DND-41 (cell line): ENCODE results near the gene MSRB3.

Experiments
- ATAC-seq: fragments of 200-7000 bp; cut with Tn5 transposase; 3 replicates; pipeline ENCODE4 v1.9.1; 2021; ENCODE audit warnings: low read depth; ENCODE audit not compliant: insufficient read depth
- DNase-seq: peaks from one replicate; pipeline ENCODE4 v3.0.0-alpha.2; 2020
- H2AFZ ChIP-seq: 2 replicates; pipeline ENCODE4 v1.6.0; 2012; ENCODE audit warnings: low read depth, low read length
- H3K27ac ChIP-seq: 2 replicates; pipeline ENCODE4 v1.5.1; 2012; ENCODE audit warnings: low read length, inconsistent platforms
- H3K27me3 ChIP-seq: fragments of 200-600 bp; sonication (generic); 2 replicates; pipeline ENCODE4 v1.6.0; 2012; ENCODE audit warnings: low read length, mild to moderate bottlenecking, inconsistent platforms; ENCODE audit not compliant: insufficient read depth, poor library complexity
- H3K36me3 ChIP-seq: 2 replicates; pipeline ENCODE4 v1.5.1; 2012; ENCODE audit warnings: low read length, inconsistent platforms; ENCODE audit not compliant: insufficient read depth
- H3K4me1 ChIP-seq: 2 replicates; pipeline ENCODE4 v1.5.1; 2012; ENCODE audit warnings: mild to moderate bottlenecking, low read length; ENCODE audit not compliant: insufficient read depth
- H3K4me2 ChIP-seq: 2 replicates; pipeline ENCODE4 v1.6.0; 2012; ENCODE audit warnings: mild to moderate bottlenecking, moderate library complexity, low read length, inconsistent platforms; ENCODE audit not compliant: insufficient read depth
- H3K4me3 ChIP-seq, 2 experiments: fragments of 200-600 bp in 1 of 2; shearing (Covaris generic) in 1 of 2; 2 replicates each; pipeline ENCODE4 v1.5.1; 2012 to 2016; ENCODE audit warnings: inconsistent platforms in 2 of 2, low read length in 2 of 2, mild to moderate bottlenecking in 2 of 2, low read depth in 1 of 2, moderate library complexity in 1 of 2
- H3K79me2 ChIP-seq: 2 replicates; pipeline ENCODE4 v1.6.0; 2012; ENCODE audit warnings: low read length, inconsistent platforms; ENCODE audit not compliant: insufficient read depth
- H3K9ac ChIP-seq: 2 replicates; pipeline ENCODE4 v1.6.0; 2012; ENCODE audit warnings: low read depth, mild to moderate bottlenecking, inconsistent platforms, low read length, moderate library complexity
- H3K9me3 ChIP-seq: 2 replicates; pipeline ENCODE4 v1.5.1; 2012; ENCODE audit warnings: low read length, moderate library complexity, mild to moderate bottlenecking, inconsistent platforms; ENCODE audit not compliant: insufficient read depth, severe bottlenecking
- H4K20me1 ChIP-seq: 2 replicates; pipeline ENCODE4 v1.6.0; 2012; ENCODE audit warnings: low read length; ENCODE audit not compliant: insufficient read depth
- EZH2 ChIP-seq: IDR thresholded peaks from 3 replicates; pipeline ENCODE4 v1.6.1; 2012; ENCODE audit warnings: borderline replicate concordance, low read depth, mild to moderate bottlenecking, moderate library complexity, low read length, inconsistent platforms; ENCODE audit not compliant: severe bottlenecking
- TF ChIP-seq, protein P1 (sequence below): IDR thresholded peaks from 2 replicates; pipeline ENCODE4 v1.5.1; 2012; ENCODE audit warnings: borderline replicate concordance, low read length, moderate library complexity, mild to moderate bottlenecking; ENCODE audit not compliant: poor library complexity, severe bottlenecking; ENCODE audit errors: extremely low read depth

MSRB3 gene

DNA sequence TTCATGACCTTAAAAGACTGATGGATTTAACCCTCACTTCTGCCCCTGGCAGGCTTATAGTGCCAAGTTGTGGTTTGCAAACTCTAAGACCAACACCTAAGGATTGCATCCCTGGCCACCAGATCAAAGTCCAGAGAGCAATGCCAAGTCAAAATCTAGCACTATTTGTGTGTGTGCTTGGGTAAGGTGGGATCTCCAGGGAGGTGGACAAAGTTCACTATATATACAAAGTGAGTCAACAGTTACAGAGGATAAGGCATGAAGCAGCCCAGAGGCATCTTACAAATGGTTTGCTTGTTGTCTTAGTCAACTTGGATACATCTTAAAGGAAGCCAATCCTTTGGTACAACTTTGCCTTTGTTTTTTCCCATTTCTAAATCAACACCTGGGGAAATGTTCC is 137.3 kb downstream of the MSRB3 start:
- Histone ChIP-seq H3K4me3 (no peak overlapping the region), H3K9ac (no peak overlapping the region), H3K36me3 (no peaks in the 10 kb centered on the region; the same call in 1 of the 2 replicates), H3K9me3 (peaks cover 5% of the 10 kb centered on the region), H4K20me1 (no peaks in the 10 kb centered on the region), H3K4me2 (no peak overlapping the region), H3K79me2 (no peaks in the 10 kb centered on the region), H3K4me1 (no peaks in the 10 kb centered on the region), H3K27ac (no peak overlapping the region), H3K27me3 (no peaks in the 10 kb centered on the region), H2AFZ (no peak overlapping the region)
- DNase-seq, result no peak
- TF ChIP-seq, protein P1, sequence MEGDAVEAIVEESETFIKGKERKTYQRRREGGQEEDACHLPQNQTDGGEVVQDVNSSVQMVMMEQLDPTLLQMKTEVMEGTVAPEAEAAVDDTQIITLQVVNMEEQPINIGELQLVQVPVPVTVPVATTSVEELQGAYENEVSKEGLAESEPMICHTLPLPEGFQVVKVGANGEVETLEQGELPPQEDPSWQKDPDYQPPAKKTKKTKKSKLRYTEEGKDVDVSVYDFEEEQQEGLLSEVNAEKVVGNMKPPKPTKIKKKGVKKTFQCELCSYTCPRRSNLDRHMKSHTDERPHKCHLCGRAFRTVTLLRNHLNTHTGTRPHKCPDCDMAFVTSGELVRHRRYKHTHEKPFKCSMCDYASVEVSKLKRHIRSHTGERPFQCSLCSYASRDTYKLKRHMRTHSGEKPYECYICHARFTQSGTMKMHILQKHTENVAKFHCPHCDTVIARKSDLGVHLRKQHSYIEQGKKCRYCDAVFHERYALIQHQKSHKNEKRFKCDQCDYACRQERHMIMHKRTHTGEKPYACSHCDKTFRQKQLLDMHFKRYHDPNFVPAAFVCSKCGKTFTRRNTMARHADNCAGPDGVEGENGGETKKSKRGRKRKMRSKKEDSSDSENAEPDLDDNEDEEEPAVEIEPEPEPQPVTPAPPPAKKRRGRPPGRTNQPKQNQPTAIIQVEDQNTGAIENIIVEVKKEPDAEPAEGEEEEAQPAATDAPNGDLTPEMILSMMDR, result no peak
- TF ChIP-seq EZH2, result no peak
- no peak for ATAC-seq

DNA sequence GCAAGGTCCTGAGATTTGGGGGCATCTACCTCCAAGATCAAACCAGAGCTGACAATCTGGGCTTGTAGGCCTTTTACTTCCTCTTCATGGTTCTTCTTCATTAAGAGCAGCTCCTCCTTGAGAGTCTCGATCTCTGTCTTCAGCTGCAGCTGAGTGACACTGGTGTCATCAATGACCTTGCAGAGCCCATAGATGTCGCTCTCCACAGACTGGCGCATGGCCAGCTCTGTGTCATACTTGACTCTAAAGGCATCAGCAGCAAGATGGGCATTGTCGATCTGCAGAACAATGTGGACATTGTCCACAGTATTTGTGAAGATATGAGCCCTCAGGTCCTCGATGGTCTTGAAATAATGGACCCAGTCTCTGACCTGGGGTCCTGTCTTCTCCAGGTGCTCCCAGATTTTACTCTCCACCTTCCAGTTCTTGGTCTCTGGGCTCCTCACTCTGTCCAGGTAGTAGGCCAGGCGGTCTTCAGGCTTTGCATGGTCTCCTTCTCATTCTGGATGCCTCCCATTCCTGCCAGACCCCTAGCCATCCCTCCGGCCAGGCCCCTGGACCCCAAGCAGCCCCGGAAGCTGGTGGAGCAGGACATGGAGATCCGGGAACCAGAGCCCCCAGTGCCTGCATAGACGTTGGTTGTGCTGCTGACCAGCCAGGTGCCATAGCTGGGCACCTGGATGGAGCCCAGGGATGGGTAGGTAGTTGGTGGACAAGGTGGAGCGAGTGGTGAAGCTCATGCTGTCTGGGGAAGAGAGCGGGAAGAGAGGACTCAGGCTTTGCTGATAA is 141.0 kb downstream of the MSRB3 start:
- no peak for DNase-seq
- Histone ChIP-seq H3K4me3 (no peak overlapping the region), H3K27me3 (no peaks in the 10 kb centered on the region), H3K9ac (no peak overlapping the region), H3K27ac (no peak overlapping the region), H3K4me2 (no peak overlapping the region), H4K20me1 (no peaks in the 10 kb centered on the region), H3K4me1 (no peaks in the 10 kb centered on the region), H2AFZ (no peak overlapping the region), H3K79me2 (no peaks in the 10 kb centered on the region), H3K36me3 (no peaks in the 10 kb centered on the region; the same call in 1 of the 2 replicates), H3K9me3 (peaks cover 10% of the 10 kb centered on the region)
- no peak for TF ChIP-seq EZH2
- TF ChIP-seq, protein P1, result no peak
- ATAC-seq, result no peak

DNA sequence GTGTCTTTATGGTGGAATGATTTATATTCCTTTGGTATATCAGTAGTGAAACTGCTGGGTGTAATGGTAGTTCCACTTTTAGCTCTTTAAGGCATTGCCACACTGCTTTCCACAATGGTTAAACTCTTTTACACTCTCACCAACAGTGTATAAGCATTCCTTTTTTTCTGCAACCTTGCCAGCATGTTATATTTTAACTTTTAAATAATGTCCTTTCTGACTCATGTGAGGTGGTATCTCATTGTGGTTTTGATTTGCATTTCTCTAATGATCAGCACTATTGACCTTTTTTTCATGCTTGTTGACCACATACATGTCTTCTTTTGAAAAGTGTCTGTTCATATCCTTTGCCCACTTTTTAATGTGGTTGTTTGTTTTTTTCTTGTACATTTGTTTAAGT is 142.5 kb downstream of the MSRB3 start:
- H3K4me3 ChIP-seq, result no peak overlapping the region
- no peak overlapping the region for H3K4me2 ChIP-seq
- no peaks in the 10 kb centered on the region for H3K4me1 ChIP-seq
- H3K36me3 ChIP-seq, result no peaks in the 10 kb centered on the region; the same call in 1 of the 2 replicates
- ATAC-seq (no peak), DNase-seq (no peak)
- no peak overlapping the region for H2AFZ ChIP-seq
- no peaks in the 10 kb centered on the region for H3K27me3 ChIP-seq
- no peak overlapping the region for H3K27ac ChIP-seq
- H3K79me2 ChIP-seq, result no peaks in the 10 kb centered on the region
- no peaks in the 10 kb centered on the region for H4K20me1 ChIP-seq
- TF ChIP-seq EZH2, result no peak
- TF ChIP-seq, protein P1, result no peak
- peaks cover 10% of the 10 kb centered on the region for H3K9me3 ChIP-seq
- no peak overlapping the region for H3K9ac ChIP-seq

DNA sequence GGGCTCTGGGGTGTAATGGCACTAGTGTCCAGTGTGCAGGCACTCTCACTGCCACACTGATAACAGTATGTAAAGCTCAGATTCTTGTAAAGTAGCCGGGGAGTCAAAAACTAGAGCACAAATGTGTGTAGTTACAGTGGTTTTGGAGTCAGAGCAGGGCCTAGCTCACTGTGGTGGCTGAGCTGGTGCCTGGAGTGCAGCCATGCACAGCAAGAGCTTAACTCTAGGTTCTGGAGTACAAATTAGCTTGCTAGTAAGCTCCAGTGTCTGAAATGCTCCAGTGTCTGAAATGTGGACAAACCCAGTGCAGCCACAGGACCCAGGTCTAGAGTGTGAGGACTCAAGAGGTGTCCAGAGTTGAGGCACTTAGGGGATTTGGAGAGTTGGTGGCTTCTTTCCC is 149.2 kb downstream of the MSRB3 start:
- ATAC-seq (no peak), DNase-seq (no peak)
- no peaks in the 10 kb centered on the region for H3K9me3 ChIP-seq
- H3K36me3 ChIP-seq, result no peaks in the 10 kb centered on the region
- TF ChIP-seq, protein P1, result no peak
- no peak for TF ChIP-seq EZH2
- no peaks in the 10 kb centered on the region for H3K4me1 ChIP-seq
- H3K4me3 ChIP-seq, result no peak overlapping the region
- H4K20me1 ChIP-seq, result no peaks in the 10 kb centered on the region
- H3K4me2 ChIP-seq, result no peak overlapping the region
- H3K27ac ChIP-seq, result no peak overlapping the region
- H2AFZ ChIP-seq, result no peak overlapping the region
- H3K9ac ChIP-seq, result no peak overlapping the region
- no peaks in the 10 kb centered on the region for H3K79me2 ChIP-seq
- H3K27me3 ChIP-seq, result no peaks in the 10 kb centered on the region
